Adipocyte (in vitro differentiated cells): ENCODE data around the gene HIP1R.

Experiments
- DNase-seq: peaks from one replicate; pipeline ENCODE4 v3.0.0-alpha.2; 2015; ENCODE audit warnings: low read depth
- H3K27me3 ChIP-seq: replicated peaks from 2 replicates; pipeline ENCODE4 v1.7.0; 2013; ENCODE audit warnings: mild to moderate bottlenecking, low read length, moderate library complexity; ENCODE audit not compliant: control insufficient read depth, insufficient read depth
- H3K36me3 ChIP-seq: 2 replicates; pipeline ENCODE4 v1.7.0; 2013; ENCODE audit warnings: low read length, mild to moderate bottlenecking, moderate library complexity; ENCODE audit not compliant: control insufficient read depth, insufficient read depth, severe bottlenecking
- H3K4me1 ChIP-seq: 2 replicates; pipeline ENCODE4 v1.7.0; 2013; ENCODE audit warnings: mild to moderate bottlenecking, low read length, moderate library complexity; ENCODE audit not compliant: control insufficient read depth, insufficient read depth
- H3K4me3 ChIP-seq: 2 replicates; pipeline ENCODE4 v1.7.0; 2013; ENCODE audit warnings: mild to moderate bottlenecking, low read length, moderate library complexity
- H3K9ac ChIP-seq: 2 replicates; pipeline ENCODE4 v1.7.0; 2013; ENCODE audit warnings: mild to moderate bottlenecking, low read length, moderate library complexity
- H3K9me3 ChIP-seq: 2 replicates; pipeline ENCODE4 v1.7.0; 2013; ENCODE audit warnings: mild to moderate bottlenecking, low read length, moderate library complexity; ENCODE audit not compliant: control insufficient read depth

The HIP1R gene

DNA sequence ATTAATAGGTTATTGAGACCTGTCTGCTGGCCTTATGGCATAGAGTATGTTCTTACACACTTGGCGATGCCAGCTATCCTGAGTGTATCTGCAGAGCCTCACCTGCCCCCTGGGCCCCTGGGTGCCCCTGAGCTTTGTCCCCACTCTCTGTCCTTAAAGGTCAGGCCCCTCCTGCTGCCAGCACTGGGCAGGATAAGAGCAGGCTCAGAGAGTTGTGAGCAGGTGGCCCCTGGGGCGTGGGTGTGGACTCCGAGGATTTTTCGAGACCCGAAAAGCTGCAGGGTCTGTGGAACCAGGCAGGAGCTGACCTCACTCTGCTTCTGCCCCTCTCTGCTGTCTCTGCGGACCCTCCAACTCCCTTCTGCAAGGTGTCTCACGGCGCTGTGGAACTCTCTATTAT is 8.2 kb downstream of the HIP1R start:
- Histone ChIP-seq H3K36me3 (no peaks in the 10 kb centered on the region), H3K4me3 (no peak overlapping the region), H3K9me3 (no peaks in the 10 kb centered on the region), H3K9ac (no peak overlapping the region), H3K27me3 (peaks cover 5% of the 10 kb centered on the region), H3K4me1 (peaks cover 7% of the 10 kb centered on the region)
- DNase-seq = no peak

DNA sequence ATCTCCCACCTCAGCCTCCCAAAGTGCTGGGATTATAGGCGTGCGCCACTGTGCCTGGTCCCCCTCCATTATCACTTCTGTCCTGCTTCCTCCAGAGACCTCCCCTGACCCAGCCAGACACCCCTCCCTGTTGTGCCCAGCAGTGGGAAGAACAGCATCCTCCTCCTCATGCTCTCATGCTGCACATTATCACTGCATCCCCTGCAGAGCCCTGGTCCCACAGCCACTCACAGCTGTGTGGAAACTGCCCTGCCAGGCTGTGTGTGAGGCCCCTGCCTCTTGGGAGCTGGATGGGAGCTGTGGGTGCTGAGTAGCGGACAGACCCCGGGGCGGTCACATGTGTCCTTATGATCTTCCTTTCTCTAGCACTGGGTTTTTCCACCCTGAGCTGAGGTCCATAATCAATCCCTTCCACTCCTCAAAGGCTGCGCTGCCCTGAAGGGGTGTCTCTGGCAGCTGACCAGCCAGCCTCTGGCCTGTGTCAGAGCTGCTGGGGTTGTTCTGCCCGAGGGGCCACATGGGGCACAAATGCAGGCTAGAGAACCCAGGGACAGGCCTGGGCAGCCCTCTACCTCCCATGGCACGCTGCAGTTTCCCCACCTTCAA is 9.2 kb downstream of the HIP1R start:
- H3K27me3 ChIP-seq = peaks cover 5% of the 10 kb centered on the region
- no peaks in the 10 kb centered on the region for H3K36me3 ChIP-seq
- peaks cover 7% of the 10 kb centered on the region for H3K4me1 ChIP-seq
- no peaks in the 10 kb centered on the region for H3K9me3 ChIP-seq
- H3K9ac ChIP-seq = no peak overlapping the region
- no peak for DNase-seq
- H3K4me3 ChIP-seq = no peak overlapping the region

DNA sequence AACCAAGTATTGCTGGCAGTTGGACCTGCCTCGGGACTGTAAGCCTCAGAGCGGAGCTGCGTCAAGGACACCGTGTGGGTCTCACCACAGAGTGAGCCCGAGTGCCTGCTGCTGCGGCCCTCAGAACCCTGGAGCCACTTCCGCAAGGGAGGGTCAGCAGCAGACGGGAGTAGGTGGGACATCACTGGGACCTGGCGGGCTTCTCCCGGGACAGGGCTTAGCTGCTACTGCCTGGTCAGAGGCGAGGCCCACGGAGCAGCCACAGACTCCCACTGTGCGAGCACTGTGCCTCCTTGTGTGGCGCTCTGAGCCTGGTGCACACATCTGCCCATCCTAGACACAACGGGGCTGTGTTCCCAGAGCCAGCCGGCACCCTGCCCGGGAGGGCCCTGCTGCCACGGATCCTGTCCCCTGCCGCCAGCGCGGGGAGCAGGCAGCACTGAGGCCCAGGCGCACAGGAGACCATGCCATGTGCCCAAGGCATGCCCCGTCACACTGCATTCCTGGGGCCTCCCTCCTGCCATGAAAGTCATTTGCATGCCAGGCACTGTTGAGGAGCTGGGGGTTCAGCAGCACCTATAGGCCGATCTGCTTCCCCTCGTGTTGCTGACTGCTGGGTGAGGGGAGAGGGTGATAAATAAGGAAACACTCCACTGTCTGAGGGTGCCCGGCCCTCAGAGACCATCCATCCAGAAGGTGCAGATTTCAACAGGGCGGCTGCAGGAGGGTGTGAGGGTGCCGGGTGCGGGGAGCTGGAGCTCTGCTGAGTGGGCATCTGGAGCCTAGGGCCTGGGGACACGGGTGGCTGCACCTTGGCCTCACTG is 10.0 kb downstream of the HIP1R start:
- Histone ChIP-seq H3K4me3 (no peak overlapping the region), H3K4me1 (peaks cover 7% of the 10 kb centered on the region), H3K27me3 (peaks cover 5% of the 10 kb centered on the region), H3K9me3 (no peaks in the 10 kb centered on the region), H3K36me3 (no peaks in the 10 kb centered on the region), H3K9ac (no peak overlapping the region)
- no peak for DNase-seq

DNA sequence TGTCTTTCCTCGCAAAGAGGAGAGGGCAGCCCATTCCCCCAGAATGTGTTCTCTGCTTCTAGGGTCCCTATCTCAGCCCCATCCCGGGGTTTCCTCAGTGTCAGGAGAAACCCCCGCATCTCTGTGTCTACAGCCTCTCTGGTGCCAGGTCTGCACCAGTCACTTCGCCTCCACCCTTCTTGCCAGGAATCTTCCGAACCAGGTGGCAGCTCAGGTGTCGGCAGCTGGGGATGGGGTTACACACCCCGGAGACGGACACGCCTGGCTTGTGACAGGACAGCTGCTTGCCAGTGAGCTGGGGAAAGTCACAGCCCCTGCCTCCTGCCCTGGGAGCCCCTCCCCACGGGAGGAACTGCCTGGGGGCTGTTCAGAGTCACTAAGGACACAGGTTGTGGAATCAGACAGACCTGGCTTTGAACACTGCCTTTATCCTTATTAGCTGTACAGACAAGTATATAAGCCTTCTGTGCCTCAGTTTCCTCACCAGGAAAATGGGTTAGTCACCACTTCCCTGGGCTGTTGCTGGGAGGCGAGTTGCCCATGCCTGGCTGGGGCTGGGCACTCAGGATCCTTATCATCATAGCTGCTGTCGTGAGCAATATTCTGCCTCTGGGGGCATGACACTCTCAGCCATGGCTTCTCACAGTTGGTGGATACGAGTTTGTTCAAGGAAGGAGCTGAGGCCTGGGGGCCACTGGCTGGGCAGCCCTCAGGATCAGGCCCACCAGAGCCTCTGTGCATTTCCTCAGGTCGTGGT is 10.8 kb downstream of the HIP1R start:
- H3K9me3 ChIP-seq = no peaks in the 10 kb centered on the region
- H3K9ac ChIP-seq = no peak overlapping the region
- no peaks in the 10 kb centered on the region for H3K36me3 ChIP-seq
- peaks cover 5% of the 10 kb centered on the region for H3K27me3 ChIP-seq
- DNase-seq = no peak
- peaks cover 7% of the 10 kb centered on the region for H3K4me1 ChIP-seq
- no peak overlapping the region for H3K4me3 ChIP-seq

DNA sequence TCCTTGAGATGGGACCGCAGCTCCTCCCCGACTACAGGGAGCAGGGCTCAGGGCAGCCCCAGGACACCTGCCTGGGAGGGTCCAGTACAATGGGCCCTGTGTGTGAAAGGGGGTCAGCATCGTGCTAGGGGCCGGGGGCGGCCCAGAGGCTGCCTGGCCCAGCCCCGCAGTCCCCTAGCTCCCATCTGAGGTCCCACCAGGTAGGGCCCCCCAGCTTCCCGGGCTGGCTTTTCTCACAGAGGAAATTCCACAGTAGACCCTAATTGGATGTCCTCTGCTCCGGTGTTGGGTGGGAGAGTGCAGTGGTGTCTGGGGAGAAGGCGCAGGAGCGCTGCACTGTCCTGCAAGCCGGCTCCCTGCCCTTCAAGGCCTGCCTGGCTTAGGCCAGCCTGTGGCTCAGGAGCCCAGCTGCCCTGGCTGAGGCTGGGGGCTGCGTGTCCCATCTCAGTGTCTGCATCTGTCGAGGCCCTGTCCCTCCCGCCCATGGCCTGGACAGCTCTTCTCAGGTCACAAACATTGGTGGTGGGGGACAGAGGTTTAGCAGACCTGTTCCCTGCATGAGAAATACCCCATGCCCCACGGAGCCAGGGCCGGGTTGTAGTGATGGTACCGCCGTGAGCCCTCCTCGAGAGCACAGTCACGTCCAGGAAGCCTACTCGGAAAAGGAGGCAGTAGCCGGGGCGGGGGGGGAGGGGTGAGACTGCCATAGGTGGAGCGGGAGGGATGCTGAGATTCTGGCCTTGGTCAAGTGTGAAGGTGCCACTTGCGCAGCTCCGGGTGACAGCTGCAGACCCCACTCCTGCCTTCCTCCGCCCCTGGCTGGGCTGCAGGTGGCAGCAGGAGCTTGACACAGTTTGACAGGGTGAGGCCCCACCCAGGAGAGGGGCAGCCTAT is 11.6 kb downstream of the HIP1R start:
- no peak overlapping the region for H3K9ac ChIP-seq

DNA sequence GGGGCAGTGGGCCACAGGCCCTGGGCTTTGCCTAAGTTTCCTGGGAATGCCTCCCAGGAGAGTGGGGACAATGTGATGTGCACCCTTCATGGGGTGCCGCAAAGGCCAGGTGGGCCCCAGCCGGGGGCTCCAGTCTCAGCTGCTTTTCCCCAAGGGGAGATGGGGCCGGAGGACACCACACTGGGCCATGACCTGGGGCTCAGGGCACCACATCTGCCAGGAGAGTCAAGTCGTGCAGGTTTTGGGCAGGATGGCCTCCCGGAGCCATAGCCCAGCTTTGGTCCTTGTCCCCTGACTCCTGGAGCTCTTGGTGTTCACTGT is 12.2 kb downstream of the HIP1R start:
- H3K9ac ChIP-seq = no peak overlapping the region
- no peak overlapping the region for H3K4me3 ChIP-seq
- no peaks in the 10 kb centered on the region for H3K9me3 ChIP-seq
- H3K27me3 ChIP-seq = peaks cover 5% of the 10 kb centered on the region
- no peaks in the 10 kb centered on the region for H3K36me3 ChIP-seq
- peaks cover 10% of the 10 kb centered on the region for H3K4me1 ChIP-seq
- no peak for DNase-seq

More for the DNA sequence above, 11.6 kb downstream of the HIP1R start:
- Histone ChIP-seq H3K27me3 (peaks cover 5% of the 10 kb centered on the region), H3K9me3 (no peaks in the 10 kb centered on the region), H3K4me3 (no peak overlapping the region), H3K36me3 (no peaks in the 10 kb centered on the region), H3K4me1 (peaks cover 4% of the 10 kb centered on the region)
- no peak for DNase-seq

DNA sequence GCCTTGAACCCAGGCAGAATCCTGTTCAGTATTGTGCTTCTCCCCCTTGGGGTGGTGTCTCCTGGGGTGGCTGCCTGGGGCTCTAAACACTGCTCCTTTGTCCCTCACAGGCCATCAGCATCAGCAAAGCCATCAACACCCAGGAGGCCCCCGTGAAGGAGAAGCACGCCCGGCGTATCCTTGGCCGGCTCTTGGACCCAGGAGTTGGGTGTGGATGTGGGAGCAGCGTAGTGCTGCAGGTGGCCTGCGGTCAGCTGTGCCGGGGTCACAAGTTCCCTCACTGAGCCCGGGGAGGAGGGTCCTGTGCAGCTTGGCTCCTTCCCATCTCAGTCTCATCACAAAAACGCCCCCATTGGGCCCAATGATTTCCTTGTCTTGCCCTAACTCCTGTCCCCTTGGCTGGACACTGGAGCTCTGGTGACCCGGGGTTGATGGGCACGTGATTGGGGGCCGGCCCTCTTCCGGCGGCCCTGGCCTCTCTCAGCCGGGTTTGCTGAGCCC is 12.7 kb downstream of the HIP1R start:
- Histone ChIP-seq H3K9ac (no peak overlapping the region), H3K9me3 (no peaks in the 10 kb centered on the region), H3K4me3 (no peak overlapping the region), H3K4me1 (peaks cover 15% of the 10 kb centered on the region), H3K27me3 (peaks cover 5% of the 10 kb centered on the region), H3K36me3 (no peaks in the 10 kb centered on the region)
- DNase-seq = no peak

DNA sequence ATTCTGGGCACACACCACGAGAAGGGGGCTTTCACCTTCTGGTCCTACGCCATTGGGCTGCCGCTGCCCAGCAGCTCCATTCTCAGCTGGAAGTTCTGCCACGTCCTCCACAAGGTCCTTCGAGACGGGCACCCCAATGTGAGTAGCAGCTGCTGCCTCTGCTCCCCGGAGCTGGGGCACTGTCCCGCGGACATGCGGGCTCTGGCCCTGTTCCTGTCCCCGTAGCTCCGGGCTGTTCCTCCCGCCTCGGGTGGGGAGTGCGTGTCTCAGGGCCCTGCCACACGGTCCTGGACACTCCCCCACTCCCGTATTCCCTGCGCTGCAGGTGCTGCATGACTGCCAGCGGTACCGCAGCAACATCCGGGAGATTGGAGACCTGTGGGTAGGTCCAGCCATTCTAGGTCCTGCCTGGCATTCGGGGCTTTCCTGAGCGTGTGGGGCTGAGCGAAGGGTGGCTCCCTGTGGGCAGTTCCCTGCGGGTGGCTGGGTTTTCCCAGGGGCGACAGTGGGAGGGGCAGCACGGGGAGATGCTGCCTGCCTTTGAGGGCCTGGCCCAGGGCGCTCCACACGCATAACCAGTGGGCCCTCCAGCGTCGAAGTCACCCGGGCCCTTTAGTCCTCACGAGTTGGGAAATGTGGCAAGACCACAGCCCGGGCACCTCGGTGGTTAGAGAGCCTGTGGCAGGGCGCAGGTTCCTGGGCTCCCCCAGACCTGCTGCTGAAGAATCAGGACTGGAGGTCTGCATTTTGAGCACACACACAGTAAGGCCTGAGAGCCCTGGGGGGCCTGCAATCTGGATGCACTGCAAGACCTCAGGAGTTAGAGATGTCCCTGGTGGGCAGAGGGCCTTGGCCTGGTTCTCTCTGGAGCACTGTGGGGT is 13.5 kb downstream of the HIP1R start:
- DNase-seq = no peak
- no peak overlapping the region for H3K4me3 ChIP-seq
- peaks cover 5% of the 10 kb centered on the region for H3K27me3 ChIP-seq
- H3K4me1 ChIP-seq = peaks cover 18% of the 10 kb centered on the region
- H3K9me3 ChIP-seq = no peaks in the 10 kb centered on the region
- H3K9ac ChIP-seq = no peak overlapping the region
- no peaks in the 10 kb centered on the region for H3K36me3 ChIP-seq

DNA sequence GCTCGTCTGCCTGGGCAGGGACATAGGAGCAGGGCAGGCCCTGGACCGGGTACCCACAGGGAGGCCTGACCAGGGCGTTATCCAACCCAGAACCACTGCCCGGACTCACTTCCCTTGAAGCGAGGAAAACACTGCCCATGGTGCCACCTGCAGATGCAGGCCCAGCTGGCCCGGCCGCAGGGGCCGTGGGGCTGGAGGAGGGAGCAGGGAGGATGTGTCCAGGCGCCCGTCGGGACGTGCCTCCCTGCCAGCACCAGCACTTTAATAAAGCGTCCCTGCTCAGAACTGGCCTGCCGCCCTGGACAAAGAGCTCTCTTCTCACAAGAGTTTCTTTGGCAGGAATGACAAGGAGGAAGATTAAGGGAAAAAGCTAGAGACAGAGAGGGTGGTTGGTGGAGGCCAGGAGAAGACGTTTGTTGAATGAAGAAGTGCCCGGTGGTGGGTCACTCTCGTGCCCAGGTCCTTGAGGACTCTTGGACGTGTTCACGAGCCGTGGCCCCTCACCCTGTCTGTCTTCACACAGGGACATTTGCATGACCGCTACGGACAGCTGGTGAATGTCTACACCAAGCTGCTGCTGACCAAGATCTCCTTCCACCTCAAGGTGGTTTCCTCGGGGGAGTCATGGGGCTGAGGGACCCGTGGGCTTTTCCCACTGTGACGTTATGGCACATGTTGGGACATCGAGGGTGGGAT is 14.2 kb downstream of the HIP1R start:
- Histone ChIP-seq H3K36me3 (no peaks in the 10 kb centered on the region), H3K4me1 (peaks cover 20% of the 10 kb centered on the region), H3K27me3 (peaks cover 5% of the 10 kb centered on the region), H3K9ac (no peak overlapping the region), H3K4me3 (no peak overlapping the region), H3K9me3 (no peaks in the 10 kb centered on the region)
- DNase-seq = no peak

DNA sequence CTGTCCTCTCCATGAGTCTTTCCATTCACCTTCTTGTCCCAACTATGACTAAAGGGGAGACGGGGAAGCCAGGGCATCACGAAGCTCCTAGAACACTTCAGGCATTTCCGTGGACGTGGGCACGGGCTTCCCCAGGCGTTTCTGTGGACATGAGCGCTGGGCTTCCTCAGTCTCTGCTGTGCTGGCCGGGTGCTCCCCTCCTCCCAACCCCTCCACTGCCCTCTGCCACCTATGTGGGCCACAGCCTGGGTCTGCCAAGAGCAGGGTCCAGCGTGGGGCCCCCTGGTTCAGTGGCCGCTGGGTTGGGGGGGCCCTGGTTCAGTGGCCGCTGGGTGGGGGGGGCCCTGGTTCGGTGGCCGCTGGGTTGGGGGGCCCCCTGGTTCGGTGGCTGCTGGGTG is 14.8 kb downstream of the HIP1R start:
- Histone ChIP-seq H3K9me3 (no peaks in the 10 kb centered on the region), H3K27me3 (peaks cover 5% of the 10 kb centered on the region), H3K36me3 (no peaks in the 10 kb centered on the region), H3K4me3 (no peak overlapping the region), H3K9ac (no peak overlapping the region), H3K4me1 (peaks cover 20% of the 10 kb centered on the region)
- DNase-seq = no peak
